Measurements from ENCODE around the gene GPR156. TPM values are rescaled to one million over a fixed set of nuclear protein-coding genes. Genes with fewer than 3 reads are reported as not detected.

The GPR156 gene
- total and polyA plus RNA-seq, 9 of the 15 experiments (the other 6 are each of a cell fraction or from before 2014, with no cell fraction given), result 0.07 to 0.14 (median 0.12) TPM; not detected in 5

DNA sequence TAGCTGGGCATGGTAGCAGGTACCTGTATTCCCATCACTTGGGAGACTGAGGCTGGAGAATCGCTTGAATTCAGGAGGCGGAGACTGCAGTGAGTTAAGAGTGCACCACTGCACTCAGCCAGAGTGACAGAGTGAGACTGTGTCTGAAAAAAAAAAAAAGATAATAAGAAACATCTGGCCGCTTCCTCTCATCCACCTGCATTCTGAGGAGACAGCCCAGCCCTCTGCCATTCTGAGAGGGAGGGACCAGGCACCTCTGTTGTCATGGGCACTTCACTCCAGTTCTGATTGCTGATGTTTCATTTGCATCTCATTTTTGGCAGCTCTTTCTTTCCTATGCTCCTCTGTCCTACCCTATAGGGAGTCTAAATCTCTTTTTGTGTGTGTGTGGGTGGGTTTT lies 154.4 kb downstream of the GPR156 start (continued):
- TF ChIP-seq, protein P1, sequence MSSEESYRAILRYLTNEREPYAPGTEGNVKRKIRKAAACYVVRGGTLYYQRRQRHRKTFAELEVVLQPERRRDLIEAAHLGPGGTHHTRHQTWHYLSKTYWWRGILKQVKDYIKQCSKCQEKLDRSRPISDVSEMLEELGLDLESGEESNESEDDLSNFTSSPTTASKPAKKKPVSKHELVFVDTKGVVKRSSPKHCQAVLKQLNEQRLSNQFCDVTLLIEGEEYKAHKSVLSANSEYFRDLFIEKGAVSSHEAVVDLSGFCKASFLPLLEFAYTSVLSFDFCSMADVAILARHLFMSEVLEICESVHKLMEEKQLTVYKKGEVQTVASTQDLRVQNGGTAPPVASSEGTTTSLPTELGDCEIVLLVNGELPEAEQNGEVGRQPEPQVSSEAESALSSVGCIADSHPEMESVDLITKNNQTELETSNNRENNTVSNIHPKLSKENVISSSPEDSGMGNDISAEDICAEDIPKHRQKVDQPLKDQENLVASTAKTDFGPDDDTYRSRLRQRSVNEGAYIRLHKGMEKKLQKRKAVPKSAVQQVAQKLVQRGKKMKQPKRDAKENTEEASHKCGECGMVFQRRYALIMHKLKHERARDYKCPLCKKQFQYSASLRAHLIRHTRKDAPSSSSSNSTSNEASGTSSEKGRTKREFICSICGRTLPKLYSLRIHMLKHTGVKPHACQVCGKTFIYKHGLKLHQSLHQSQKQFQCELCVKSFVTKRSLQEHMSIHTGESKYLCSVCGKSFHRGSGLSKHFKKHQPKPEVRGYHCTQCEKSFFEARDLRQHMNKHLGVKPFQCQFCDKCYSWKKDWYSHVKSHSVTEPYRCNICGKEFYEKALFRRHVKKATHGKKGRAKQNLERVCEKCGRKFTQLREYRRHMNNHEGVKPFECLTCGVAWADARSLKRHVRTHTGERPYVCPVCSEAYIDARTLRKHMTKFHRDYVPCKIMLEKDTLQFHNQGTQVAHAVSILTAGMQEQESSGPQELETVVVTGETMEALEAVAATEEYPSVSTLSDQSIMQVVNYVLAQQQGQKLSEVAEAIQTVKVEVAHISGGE (CRISPR knock-in tag; IDR thresholded peaks at IDR 0.05), result no peak
- TF ChIP-seq NFYB (IDR thresholded peaks at IDR 0.05; ENCODE audit: extremely low read depth, insufficient read length), result no peak
- no peak for TF ChIP-seq ZFP1 (CRISPR knock-in tag; IDR thresholded peaks at IDR 0.05)

DNA sequence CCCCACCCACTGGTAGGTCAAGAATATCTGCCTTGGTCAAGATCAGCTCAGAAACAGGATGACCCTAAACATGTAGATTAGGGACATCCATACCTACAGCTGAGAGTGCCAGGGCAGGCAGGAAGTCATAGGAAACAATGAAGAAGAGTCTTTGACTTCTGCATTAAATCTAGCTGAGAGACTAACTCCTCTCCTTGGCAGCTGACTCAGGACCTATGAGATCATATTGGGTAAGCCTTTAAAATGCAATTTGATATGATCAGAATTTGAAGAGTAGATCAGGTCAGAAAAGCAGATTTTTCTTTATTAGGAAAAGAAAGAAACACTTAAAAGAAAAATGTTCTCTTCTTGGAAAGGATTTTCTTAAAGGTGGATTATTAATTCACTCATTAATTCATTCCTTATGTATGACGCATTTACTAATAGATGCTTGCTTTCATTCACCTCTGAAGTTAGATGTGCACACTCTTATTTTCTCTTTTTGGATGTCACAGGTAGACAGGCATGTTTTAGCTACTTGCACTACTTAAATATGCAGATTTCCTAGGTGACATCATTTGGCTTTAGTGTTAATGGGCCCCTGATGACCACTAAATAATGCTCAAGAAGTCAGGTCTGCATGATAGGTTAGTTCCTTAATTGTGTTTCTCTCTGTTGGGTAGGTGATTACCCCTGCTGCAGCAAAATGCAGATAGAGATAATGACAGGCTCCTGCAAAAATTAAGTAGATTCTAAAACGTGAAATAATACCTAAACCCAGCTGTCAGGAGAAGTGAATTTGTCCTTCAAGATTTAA lies 155.1 kb downstream of the GPR156 start:
- no peak overlapping the region for H3K27ac ChIP-seq (ENCODE audit: extremely low read depth, low read depth, low read length)
- POLR2A ChIA-PET, result no interaction called here

More for the DNA sequence above, 155.1 kb downstream of the GPR156 start:
- Histone ChIP-seq H3K4me1 (replicated peaks in 1 of 2; ENCODE audit: control insufficient read depth in 2 of 2, insufficient read depth in 2 of 2, low read length in 2 of 2) (no peaks in the 10 kb centered on the region), H3K36me3 (ENCODE audit: control insufficient read depth, insufficient read depth, low read length) (no peaks in the 10 kb centered on the region), H3K79me2 (ENCODE audit: control insufficient read depth, insufficient read depth, low read length) (no peaks in the 10 kb centered on the region), H3K9me1 (ENCODE audit: control insufficient read depth, insufficient read depth, low read length) (no peaks in the 10 kb centered on the region), H2AFZ (ENCODE audit: low read depth, low read length) (no peak overlapping the region), H3K27me3 (ENCODE audit: control insufficient read depth in 2 of 2, insufficient read depth in 2 of 2, low read length in 2 of 2) (peaks cover 4 to 13% of the 10 kb centered on the region in 2 experiments; a peak in 2 of 5 replicates), H4K20me1 (replicated peaks; ENCODE audit: control insufficient read depth, insufficient read depth, low read length) (no peaks in the 10 kb centered on the region), H3K4me2 (ENCODE audit: insufficient read depth, low read length) (no peak overlapping the region), H3K9me3 (replicated peaks; ENCODE audit: control insufficient read depth, insufficient read depth, low read depth, low read length) (no peaks in the 10 kb centered on the region), H3K9ac (ENCODE audit: insufficient read depth in 1 of 2, low read depth in 2 of 2, low read length in 2 of 2) (no peak overlapping the region), H3K4me3 (no peak overlapping the region)
- no peak for FAIRE-seq
- intact Hi-C loops (cut with micrococcal nuclease), result no loop called here
- in situ Hi-C loops (cut with MboI), result no loop called here
- no TSS peak for BruUV-seq (replicated peaks)
- CTCF ChIA-PET (ENCODE audit: low intra/inter-chr PET ratio), result no interaction called here
- no peak for ATAC-seq
- WGBS (ENCODE audit: insufficient coverage, low coverage, missing lambda C conversion rate), result 0% methylated on average over 2 of the region's 2 CpGs
- no peak for DNase-seq (ENCODE audit: extremely low read depth in 1 of 4, low spot score in 3 of 4)
- TF ChIP-seq MTA2 (IDR thresholded peaks at IDR 0.05; ENCODE audit: low read depth) (no peak), HMG20A (CRISPR knock-in tag; conservative IDR thresholded peaks at IDR 0.05) (no peak), ZNF197 (CRISPR knock-in tag; IDR thresholded peaks at IDR 0.05; ENCODE audit: low read depth) (no peak), TOE1 (IDR thresholded peaks at IDR 0.05; ENCODE audit: borderline replicate concordance) (no peak), TOE1 (CRISPR knock-in tag; IDR thresholded peaks at IDR 0.05; ENCODE audit: borderline replicate concordance, low read depth) (no peak)

Measured in K562 (cell line).